ENCODE results near the gene ZNF547.
"Not testable (repeated sequence)": the region's sequence is repeated elsewhere in the genome, so short reads cannot be mapped to it uniquely, and the experiment has no call there.

Gene ZNF547

DNA sequence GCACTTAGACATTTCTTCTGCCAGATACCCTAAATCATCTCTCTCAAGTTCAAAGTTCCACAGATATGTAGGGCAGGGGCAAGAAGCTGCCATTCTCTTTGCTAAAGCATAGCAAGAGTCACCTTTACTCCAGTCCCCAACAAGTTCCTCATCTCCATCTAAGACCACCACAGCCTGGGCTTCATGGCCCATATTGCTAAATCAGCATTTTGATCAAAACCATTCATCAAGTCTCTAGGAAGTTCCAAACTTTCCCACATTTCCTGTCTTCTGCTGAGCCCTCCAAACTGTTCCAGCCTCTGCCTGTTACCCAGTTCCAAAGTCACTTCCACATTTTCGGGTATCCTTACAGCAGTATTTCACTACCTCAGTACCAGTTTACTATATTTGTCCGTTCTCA is 11.3 kb downstream of the ZNF547 start:
- DNase-seq (ENCODE audit: low spot score) = not testable (repeated sequence)

GRCh38 chr19:57376151-57376550 is 12.8 kb downstream of the ZNF547 start:
- DNase-seq (ENCODE audit: low spot score) = no peak

DNA sequence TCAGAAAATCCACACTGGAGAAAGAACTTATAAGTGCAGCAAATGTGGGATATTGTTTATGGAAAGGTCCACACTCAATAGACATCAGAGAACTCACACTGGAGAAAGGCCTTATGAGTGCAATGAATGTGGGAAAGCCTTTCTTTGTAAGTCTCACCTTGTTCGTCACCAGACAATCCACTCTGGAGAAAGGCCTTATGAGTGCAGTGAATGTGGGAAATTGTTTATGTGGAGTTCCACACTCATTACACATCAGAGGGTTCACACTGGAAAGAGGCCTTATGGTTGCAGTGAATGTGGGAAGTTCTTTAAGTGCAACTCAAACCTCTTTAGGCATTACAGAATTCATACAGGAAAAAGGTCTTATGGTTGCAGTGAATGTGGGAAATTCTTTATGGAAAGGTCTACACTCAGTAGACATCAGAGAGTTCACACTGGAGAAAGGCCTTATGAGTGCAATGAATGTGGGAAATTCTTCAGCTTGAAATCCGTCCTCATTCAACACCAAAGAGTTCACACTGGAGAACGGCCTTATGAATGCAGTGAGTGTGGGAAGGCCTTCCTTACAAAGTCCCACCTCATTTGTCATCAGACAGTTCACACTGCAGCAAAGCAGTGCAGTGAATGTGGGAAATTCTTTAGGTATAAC is 14.3 kb downstream of the ZNF547 start:
- DNase-seq (ENCODE audit: low spot score) = no peak

DNA sequence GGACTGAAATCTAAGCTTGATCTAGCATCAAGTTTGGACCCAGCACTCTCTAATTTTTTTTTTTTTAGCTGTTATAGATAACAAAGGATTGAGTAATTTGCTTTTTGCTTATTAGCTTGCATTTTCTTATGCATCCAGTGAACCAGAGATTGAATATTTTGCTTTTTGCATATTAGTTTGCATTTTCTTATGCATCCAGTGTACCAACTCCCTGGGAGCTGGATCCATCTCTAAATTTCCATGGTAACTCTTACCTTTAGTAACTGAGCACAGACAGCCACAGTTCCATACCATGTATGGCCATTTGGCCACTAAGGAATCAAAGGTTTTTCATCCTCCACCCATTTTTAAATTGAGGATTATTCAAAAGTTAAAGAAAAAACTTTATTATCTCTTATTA is 17.6 kb downstream of the ZNF547 start:
- DNase-seq (ENCODE audit: low spot score) = no peak

DNA sequence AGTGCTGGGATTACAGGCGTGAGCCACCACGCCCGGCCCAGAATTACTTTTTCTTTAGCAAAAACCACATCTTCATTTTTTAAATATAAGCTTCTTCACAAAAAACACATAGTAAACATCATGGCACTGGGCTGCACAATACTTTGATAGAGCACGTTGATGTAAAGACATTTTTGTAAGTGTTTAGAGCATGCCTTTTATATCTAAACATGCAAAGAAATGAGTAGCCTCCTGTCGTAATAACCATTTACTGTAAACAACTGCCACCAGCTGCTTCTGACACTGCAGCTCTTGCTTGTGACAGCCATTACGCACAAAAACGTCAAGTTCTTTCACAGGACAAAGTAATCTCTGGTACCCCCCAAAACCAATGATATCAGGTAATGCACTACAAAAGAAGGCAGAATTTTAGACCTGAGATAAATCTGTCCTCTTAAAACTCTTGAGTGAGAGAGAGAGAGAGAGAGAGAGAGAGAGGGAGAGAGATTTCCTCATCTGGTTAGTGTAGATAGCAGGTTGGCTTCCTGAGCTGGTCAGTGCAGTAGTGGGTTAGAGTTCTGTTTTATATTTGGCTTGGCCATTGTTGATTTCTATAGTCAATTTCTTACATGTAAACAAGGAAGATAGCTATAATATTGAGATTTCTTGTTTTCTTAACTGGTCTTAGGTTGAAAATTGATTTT is 19.6 kb downstream of the ZNF547 start:
- no peak for DNase-seq (ENCODE audit: low spot score)

DNA sequence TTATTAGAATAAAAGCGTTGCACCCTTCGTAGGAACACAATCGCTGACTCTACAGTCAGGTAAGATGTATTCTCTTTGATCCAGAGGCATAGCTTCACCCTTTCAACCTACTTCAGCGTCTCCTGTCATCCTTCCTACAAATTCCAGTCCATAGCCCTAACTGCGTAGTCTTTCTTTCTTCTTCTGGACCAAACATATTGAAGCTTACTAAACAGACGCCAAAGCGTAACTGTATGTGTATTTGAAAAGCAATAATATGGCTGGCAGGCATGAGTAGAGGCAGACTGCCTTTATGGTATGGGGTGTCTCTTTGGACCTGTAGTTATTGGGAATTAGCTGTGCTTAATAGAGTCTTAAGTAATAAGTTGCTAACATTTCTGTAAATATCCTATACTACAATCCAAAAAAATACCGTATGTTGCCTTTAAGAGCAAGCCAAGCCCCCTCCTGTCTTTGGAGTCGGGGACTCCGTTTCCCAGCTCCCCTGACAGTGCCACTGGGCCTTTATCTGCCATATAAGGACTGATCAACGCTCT is 25.9 kb downstream of the ZNF547 start:
- no peak for DNase-seq (ENCODE audit: low spot score)

GRCh38 chr19:57389730-57390598 is 26.6 kb downstream of the ZNF547 start, which contains the start of gene ZNF548:
Gene ZNF548 (plus strand): TSS chr19:57389854. CDS start chr19:57390100, 246 bp downstream.
- DNase-seq (ENCODE audit: low spot score) = peak; percentile 96

GRCh38 chr19:57395710-57396109 is 32.4 kb downstream of the ZNF547 start:
- DNase-seq (ENCODE audit: low spot score) = no peak

GRCh38 chr19:57398868-57399267 is 35.5 kb downstream of the ZNF547 start:
- DNase-seq (ENCODE audit: low spot score) = no peak

DNA sequence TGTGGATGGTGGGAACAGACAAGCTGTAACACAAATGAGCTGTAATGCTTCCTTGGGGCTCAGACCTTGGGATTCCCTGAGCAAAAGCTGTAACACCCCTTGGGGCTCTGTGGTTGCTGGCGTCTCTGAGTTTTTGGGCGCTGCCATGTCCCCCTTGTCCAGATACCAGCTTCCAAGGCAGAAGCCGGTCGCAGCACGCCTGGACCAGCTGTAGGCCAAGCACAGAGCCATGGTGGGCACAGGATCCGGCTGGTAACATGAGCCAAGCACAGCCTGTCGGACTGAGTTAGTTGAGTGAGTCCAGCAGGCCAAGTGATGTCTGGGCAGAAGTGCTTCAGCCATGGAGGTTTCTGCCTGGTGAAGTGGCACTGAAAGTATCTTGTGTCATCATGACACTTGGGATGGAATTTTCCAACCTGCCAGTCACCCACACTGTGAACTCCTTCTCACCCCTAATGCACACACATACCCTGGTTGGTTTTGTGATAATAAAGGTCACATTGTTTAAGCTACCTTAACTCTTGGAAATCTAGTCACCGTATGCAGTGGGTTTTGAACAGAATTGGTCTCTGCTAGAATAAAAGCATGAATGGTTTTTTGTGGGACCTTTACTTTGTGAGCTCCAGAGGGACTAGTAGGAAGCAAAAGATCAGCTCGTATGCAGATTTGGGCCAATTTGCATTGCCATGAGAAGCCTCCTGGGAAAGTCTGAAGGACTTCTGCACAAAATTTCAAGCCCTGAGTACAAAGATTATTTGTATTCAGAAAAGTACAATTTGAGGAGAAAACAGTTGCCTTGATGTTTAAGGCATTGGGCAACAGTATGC is 40.6 kb downstream of the ZNF547 start:
- DNase-seq (ENCODE audit: low spot score) = no peak

GRCh38 chr19:57406516-57407123 is 43.3 kb downstream of the ZNF547 start:
- DNase-seq (ENCODE audit: low spot score) = peak; percentile 26

GRCh38 chr19:57410877-57411671 is 47.7 kb downstream of the ZNF547 start, which contains the start of gene ZNF17:
Gene ZNF17 (plus strand): TSS chr19:57411161. CDS start chr19:57413616, 2,455 bp downstream.
- DNase-seq (ENCODE audit: low spot score) = peak; percentile 91

- no peak for DNase-seq (ENCODE audit: low spot score)
Observed at GRCh38 chr19:57419439-57419838, 56.1 kb downstream of the ZNF547 start.

- no peak for DNase-seq (ENCODE audit: low spot score)
Observed at GRCh38 chr19:57421037-57421436, 57.7 kb downstream of the ZNF547 start.
